Natural killer cell treated with Interleukin-12 subunit alpha and Interleukin-12 subunit beta and Interleukin-15 and Interleukin-18, amount 100 ng/mL, for 72 hours (primary cell): ENCODE data around the gene LYSMD2. TPM values are rescaled to one million over a fixed set of nuclear protein-coding genes. Genes with fewer than 3 reads are reported as not detected.

ENCODE experiments used
- ATAC-seq, 2 donors: fragments of 150-1000 bp; cut with Tn5 transposase in 1 of 2; sonication (Bioruptor Pico), chemical (Tn5 transposase) in 1 of 2; 2 replicates each; pipeline ENCODE4 v1.10.0; 2021
- DNase-seq: peaks from one replicate; pipeline ENCODE4 v3.0.0; 2022; ENCODE audit warnings: low spot score
- H3K27ac Mint-ChIP-seq, 2 donors: 1 replicate in 1 of 2; 2 replicates in 1 of 2; pipeline ENCODE4 v1.8.0; 2022; ENCODE audit warnings: mixed read lengths in 2 of 2, mild to moderate bottlenecking in 1 of 2, moderate library complexity in 1 of 2
- H3K27me3 Mint-ChIP-seq, 2 donors: 1 replicate in 1 of 2; 2 replicates in 1 of 2; pipeline ENCODE4 v1.8.0; 2022; ENCODE audit warnings: mixed read lengths in 2 of 2
- H3K36me3 Mint-ChIP-seq: one replicate; pipeline ENCODE4 v1.8.0; 2022; ENCODE audit warnings: mixed read lengths
- H3K4me1 Mint-ChIP-seq, 2 donors: 1 replicate in 1 of 2; 2 replicates in 1 of 2; pipeline ENCODE4 v1.8.0; 2022; ENCODE audit warnings: low read depth in 2 of 2, mixed read lengths in 2 of 2, mild to moderate bottlenecking in 1 of 2
- H3K4me3 Mint-ChIP-seq: one replicate; pipeline ENCODE4 v1.8.0; 2022; ENCODE audit warnings: mixed read lengths
- H3K9me3 Mint-ChIP-seq: 2 replicates; pipeline ENCODE4 v1.8.0; 2022; ENCODE audit warnings: mixed read lengths
- total RNA-seq, 2 donors: library from RNA; stranded (reverse); gene quantifications; one replicate each; pipeline ENCODE4 v1.2.3, GENCODE V29; 2022

The LYSMD2 gene
- total RNA-seq, 2 donors from 2014 or later: 13.4 to 27.3 TPM

GRCh38 chr15:51721199-51721960 lies 16.1 kb downstream of the LYSMD2 start:
- H3K27me3 Mint-ChIP-seq: no peaks in the 10 kb centered on the region
- H3K4me1 Mint-ChIP-seq: peaks cover 3 to 17% of the 10 kb centered on the region in 2 donors
- H3K9me3 Mint-ChIP-seq: no peaks in the 10 kb centered on the region
- H3K4me3 Mint-ChIP-seq: no peak overlapping the region
- no peak overlapping the region for H3K27ac Mint-ChIP-seq
- ATAC-seq (no peak), DNase-seq (no peak)
- H3K36me3 Mint-ChIP-seq: peaks cover 5% of the 10 kb centered on the region

DNA sequence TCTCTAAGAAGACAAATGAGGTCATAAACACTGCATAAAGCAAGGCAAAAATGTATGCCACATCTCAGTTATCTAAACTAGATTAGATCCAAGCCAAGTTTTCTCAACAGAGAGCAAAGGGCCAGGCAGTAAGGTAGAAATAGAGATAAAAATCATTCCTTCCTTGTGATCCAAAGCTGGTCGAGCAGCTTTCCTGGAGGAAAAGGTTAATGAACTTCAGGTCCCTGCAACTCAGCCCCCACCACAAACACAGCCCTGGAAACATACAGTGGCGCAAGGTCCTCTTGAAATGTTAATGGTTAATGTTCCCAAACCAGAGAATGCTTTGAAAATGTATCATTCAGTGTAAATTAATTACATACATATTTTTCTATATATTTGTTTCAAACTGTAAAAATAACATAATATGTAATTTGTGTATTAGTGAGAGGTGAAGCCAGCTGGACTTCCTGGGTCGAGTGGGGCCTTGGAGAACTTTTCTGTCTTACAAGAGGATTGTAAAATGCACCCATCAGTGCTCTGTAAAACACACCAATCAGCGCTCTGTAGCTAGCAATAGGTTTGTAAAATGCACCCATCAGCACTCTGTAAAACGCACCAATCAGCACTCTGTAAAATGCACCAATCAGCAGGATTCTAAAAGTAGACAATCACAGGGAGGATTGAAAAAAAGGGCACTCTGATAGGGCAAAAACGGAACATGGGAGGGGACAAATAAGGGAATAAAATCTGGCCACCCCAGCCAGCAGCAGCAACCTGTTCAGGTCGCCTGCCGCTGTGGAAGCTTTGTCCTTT lies 17.1 kb downstream of the LYSMD2 start:
- no peak overlapping the region for H3K4me3 Mint-ChIP-seq
- no peak overlapping the region for H3K27ac Mint-ChIP-seq
- H3K4me1 Mint-ChIP-seq: peaks cover 0 to 14% of the 10 kb centered on the region in 2 donors
- no peaks in the 10 kb centered on the region for H3K27me3 Mint-ChIP-seq
- H3K9me3 Mint-ChIP-seq: no peaks in the 10 kb centered on the region
- H3K36me3 Mint-ChIP-seq: peaks cover 5% of the 10 kb centered on the region
- ATAC-seq (no peak), DNase-seq (no peak)

DNA sequence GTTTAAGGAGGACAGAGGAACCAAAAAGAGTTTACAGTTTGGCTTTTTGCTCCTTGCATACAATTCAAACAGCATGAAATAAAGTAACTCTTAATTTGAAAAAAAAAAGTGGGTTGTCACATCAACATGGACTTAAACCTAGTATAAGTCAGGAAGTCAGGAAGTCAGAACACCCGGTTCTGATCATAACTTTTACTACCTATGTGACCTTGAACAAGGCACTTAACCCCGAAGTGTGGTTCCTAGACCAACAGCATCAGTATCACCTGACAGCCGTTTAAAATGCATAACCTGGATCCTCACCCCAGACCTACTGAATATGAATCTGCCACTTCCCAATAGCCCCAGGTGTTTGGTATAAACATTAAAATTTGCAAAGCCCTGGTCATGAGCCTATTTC lies 18.7 kb downstream of the LYSMD2 start:
- no peak for DNase-seq
- no peak overlapping the region for H3K27ac Mint-ChIP-seq
- H3K4me1 Mint-ChIP-seq: peaks cover 0 to 5% of the 10 kb centered on the region in 2 donors
- H3K4me3 Mint-ChIP-seq: no peak overlapping the region
- no peaks in the 10 kb centered on the region for H3K27me3 Mint-ChIP-seq
- peaks cover 5% of the 10 kb centered on the region for H3K36me3 Mint-ChIP-seq
- ATAC-seq: no peak
- H3K9me3 Mint-ChIP-seq: no peaks in the 10 kb centered on the region

- H3K9me3 Mint-ChIP-seq: no peaks in the 10 kb centered on the region
- H3K36me3 Mint-ChIP-seq: peaks cover 5% of the 10 kb centered on the region
- no peak overlapping the region for H3K4me3 Mint-ChIP-seq
- H3K27me3 Mint-ChIP-seq: no peaks in the 10 kb centered on the region
- no peak overlapping the region for H3K27ac Mint-ChIP-seq
- H3K4me1 Mint-ChIP-seq: peaks cover 0 to 5% of the 10 kb centered on the region in 2 donors
- DNase-seq (no peak), ATAC-seq (no peak)
These were observed 19.2 kb downstream of the LYSMD2 start for GRCh38 chr15:51718219-51718618.

GRCh38 chr15:51714911-51715310 lies 22.5 kb downstream of the LYSMD2 start:
- no peak for ATAC-seq
- Mint-ChIP-seq H3K27ac (no peak overlapping the region), H3K36me3 (no peaks in the 10 kb centered on the region), H3K4me3 (no peak overlapping the region), H3K9me3 (no peaks in the 10 kb centered on the region), H3K4me1 (no peaks in the 10 kb centered on the region), H3K27me3 (no peaks in the 10 kb centered on the region)
- DNase-seq: no peak

DNA sequence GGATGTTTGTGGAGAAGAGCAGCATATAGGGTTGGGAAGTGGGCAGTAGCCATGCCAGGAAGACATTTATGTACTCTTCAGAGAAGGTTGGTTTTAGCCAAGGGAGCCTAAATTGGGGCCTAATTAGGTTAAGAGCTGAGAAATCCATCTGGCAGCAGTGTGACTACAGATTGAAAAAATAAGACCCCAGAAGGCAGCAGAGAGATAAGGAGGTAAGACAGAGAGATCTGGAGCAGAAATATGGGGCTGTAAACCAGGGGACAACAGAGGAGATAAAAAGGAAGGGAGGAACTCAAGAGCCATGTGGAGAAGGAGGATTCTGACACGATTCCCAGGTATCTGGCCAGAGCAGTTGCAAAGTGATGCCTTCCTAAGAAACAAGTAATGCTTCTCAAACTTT lies 23.3 kb downstream of the LYSMD2 start:
- H3K27me3 Mint-ChIP-seq: no peaks in the 10 kb centered on the region
- no peak for DNase-seq
- no peak for ATAC-seq
- no peaks in the 10 kb centered on the region for H3K9me3 Mint-ChIP-seq
- H3K4me3 Mint-ChIP-seq: no peak overlapping the region
- no peak overlapping the region for H3K27ac Mint-ChIP-seq
- no peaks in the 10 kb centered on the region for H3K36me3 Mint-ChIP-seq
- no peaks in the 10 kb centered on the region for H3K4me1 Mint-ChIP-seq

DNA sequence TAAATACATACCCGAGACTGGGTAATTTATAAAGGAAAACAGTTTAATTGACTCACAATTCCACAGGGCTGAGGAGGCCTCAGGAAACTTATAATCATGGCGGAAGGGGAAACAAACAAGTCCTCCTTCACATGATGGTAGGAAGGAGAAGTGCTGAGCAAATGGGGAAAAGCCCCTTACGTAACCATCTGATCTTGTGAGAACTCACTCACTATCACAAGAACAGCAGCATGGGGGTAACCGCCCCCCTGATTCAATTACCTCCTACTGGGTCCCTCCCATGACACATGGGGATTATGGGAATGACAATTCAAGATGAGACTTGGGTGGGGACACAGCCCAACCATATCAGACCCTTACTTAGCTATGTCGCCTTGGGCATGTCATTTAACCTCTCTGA lies 28.4 kb downstream of the LYSMD2 start:
- Mint-ChIP-seq H3K36me3 (no peaks in the 10 kb centered on the region), H3K27me3 (peaks cover 5 to 7% of the 10 kb centered on the region in 2 donors), H3K4me1 (no peaks in the 10 kb centered on the region), H3K4me3 (no peak overlapping the region), H3K9me3 (no peaks in the 10 kb centered on the region), H3K27ac (no peak overlapping the region)
- no peak for DNase-seq
- no peak for ATAC-seq

GRCh38 chr15:51708013-51708412 lies 29.4 kb downstream of the LYSMD2 start:
- Mint-ChIP-seq H3K27me3 (peaks cover 7 to 8% of the 10 kb centered on the region in 2 donors), H3K27ac (no peak overlapping the region), H3K4me3 (no peak overlapping the region), H3K36me3 (no peaks in the 10 kb centered on the region), H3K4me1 (no peaks in the 10 kb centered on the region), H3K9me3 (no peaks in the 10 kb centered on the region)
- ATAC-seq (no peak), DNase-seq (no peak)

DNA sequence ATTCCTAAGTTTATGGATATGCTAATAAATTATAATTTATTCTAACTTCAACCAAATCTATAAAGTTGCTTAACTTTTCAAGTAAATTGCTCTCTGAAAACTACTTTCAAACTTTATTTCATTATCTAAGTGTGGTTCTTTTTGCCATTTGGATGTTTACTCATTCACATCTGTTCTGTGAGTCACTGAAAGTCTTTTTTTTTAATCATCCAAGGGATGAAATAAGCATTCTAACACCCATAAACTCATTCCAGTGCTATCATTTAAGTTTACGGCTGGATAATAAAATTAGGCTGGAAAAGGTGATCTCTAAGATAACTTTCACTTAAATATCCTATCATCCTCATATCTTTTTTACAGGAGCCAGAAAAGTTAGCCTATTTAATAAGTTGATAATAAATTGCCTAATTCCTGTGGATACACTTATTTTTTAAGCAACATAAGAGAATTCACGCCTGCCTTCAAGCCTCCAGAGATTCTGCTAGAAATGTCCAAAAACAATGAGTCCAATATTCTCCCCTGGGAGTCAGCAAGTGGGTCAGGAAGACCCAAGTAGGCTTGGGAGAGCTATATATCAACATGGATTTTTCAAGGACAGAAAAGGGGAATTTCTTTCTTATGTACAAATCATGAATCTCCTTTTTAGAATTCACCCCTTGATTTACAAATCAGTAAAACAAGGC lies 30.4 kb downstream of the LYSMD2 start:
- peaks cover 7 to 8% of the 10 kb centered on the region in 2 donors for H3K27me3 Mint-ChIP-seq

DNA sequence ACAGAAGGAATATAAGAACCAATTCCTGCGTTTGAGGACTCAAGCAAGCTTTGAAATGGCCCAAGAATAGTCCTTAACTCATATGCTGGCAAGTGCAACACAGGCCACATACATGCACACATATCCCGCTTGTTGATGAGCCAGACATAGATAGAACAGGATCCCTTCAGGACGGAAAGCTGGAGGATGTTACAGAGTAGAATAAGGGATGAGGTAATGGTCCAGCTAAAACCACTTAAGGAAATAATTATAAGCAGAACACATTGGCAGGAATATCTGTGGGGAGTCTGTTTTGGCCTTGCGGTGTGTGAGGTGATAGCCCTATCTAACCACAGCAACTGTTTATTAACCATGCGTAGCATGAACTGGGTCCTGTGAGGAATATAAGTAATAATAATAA lies 31.2 kb downstream of the LYSMD2 start:
- Mint-ChIP-seq H3K4me3 (no peak overlapping the region), H3K27me3 (peaks cover 7 to 9% of the 10 kb centered on the region in 2 donors), H3K27ac (no peak overlapping the region), H3K36me3 (no peaks in the 10 kb centered on the region), H3K9me3 (no peaks in the 10 kb centered on the region), H3K4me1 (no peaks in the 10 kb centered on the region)
- DNase-seq (no peak), ATAC-seq (no peak)

More for the DNA sequence above, 30.4 kb downstream of the LYSMD2 start:
- Mint-ChIP-seq H3K27ac (no peak overlapping the region), H3K36me3 (no peaks in the 10 kb centered on the region), H3K9me3 (no peaks in the 10 kb centered on the region), H3K4me1 (no peaks in the 10 kb centered on the region), H3K4me3 (no peak overlapping the region)
- ATAC-seq (no peak), DNase-seq (no peak)

GRCh38 chr15:51702710-51703109 lies 34.7 kb downstream of the LYSMD2 start:
- Mint-ChIP-seq H3K27ac (no peak overlapping the region), H3K27me3 (peaks cover 16 to 26% of the 10 kb centered on the region in 2 donors), H3K36me3 (no peaks in the 10 kb centered on the region), H3K4me3 (no peak overlapping the region), H3K4me1 (no peaks in the 10 kb centered on the region), H3K9me3 (no peaks in the 10 kb centered on the region)
- no peak for ATAC-seq
- no peak for DNase-seq

GRCh38 chr15:51699373-51699772 lies 38.1 kb downstream of the LYSMD2 start:
- Mint-ChIP-seq H3K4me1 (no peaks in the 10 kb centered on the region), H3K27me3 (peaks cover 12 to 22% of the 10 kb centered on the region in 2 donors), H3K27ac (no peak overlapping the region), H3K36me3 (no peaks in the 10 kb centered on the region), H3K9me3 (no peaks in the 10 kb centered on the region), H3K4me3 (no peak overlapping the region)
- ATAC-seq: no peak
- no peak for DNase-seq

DNA sequence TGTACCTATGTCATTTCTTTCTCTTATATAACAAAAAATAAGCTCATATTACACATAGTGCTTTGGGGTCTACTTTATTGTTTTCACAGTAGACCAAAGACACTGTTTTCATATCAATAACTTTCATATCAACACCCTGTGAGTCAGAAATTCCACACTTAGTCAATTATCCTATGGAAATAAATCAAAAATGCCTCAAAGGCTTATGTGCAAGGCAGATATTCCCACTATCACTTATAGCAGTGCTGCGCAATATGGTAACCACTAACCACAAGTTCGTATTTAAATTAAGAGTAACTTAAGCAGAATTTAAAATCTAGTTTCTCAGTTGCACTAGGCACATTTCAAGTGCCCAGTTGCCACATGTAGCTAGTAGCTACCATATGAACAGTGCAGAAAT lies 40.3 kb downstream of the LYSMD2 start:
- no peaks in the 10 kb centered on the region for H3K9me3 Mint-ChIP-seq
- ATAC-seq: no peak
- DNase-seq: no peak
- H3K36me3 Mint-ChIP-seq: no peaks in the 10 kb centered on the region
- H3K4me1 Mint-ChIP-seq: peaks cover 0 to 3% of the 10 kb centered on the region in 2 donors
- no peak overlapping the region for H3K27ac Mint-ChIP-seq
- H3K27me3 Mint-ChIP-seq: peaks cover 19 to 35% of the 10 kb centered on the region in 2 donors
- no peak overlapping the region for H3K4me3 Mint-ChIP-seq

DNA sequence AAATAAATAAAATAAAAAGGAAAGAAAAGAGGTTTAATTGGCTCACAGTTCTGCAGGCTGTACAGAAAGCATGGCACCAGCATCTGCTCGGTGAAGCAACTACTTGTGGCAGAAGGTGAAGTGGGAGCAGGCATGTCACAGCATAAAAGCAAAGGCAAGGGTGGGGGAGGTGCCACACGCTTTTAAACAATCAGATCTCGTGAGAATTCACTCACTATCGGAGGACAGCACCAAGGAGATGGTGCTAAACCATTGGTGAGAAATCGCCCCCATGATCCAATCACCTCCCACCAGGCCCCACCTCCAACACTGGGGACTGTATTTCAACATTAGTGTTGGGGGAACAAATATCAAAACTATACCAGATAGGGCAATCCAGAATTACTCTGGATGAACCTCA lies 40.9 kb downstream of the LYSMD2 start:
- Mint-ChIP-seq H3K4me3 (no peak overlapping the region), H3K4me1 (peaks cover 0 to 3% of the 10 kb centered on the region in 2 donors), H3K27me3 (peaks cover 19 to 38% of the 10 kb centered on the region in 2 donors), H3K36me3 (no peaks in the 10 kb centered on the region), H3K27ac (no peak overlapping the region), H3K9me3 (no peaks in the 10 kb centered on the region)
- no peak for DNase-seq
- no peak for ATAC-seq
